HPDE6-E6E7 (cell line): ENCODE results near the gene RAPH1.
"Not testable (repeated sequence)": the region's sequence is repeated elsewhere in the genome, so short reads cannot be mapped to it uniquely, and the experiment has no call there.

ENCODE experiments used
- DNase-seq: peaks from one replicate; pipeline ENCODE4 v3.0.0; 2011; ENCODE audit warnings: missing footprints; ENCODE audit errors: extremely low spot score

The RAPH1 gene

DNA sequence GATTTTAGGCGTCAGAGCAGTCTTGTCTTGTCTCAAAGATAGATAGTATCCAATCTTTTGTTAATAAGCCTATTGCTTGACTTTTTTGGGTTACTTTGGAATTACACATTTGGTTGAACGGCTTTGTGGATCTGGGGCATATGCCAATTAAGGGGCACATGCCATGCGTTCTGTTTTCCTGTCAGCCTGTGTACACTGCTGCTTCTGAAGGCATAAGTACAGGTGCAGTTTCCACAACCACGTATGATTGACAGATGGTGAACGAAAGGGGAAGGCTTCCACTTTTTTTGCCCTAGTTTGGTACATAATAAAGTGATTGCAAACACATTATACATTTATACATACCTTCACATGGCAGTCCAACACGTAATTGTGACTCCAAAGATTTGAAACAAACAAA is 102.3 kb downstream of the RAPH1 start:
- DNase-seq: no peak

DNA sequence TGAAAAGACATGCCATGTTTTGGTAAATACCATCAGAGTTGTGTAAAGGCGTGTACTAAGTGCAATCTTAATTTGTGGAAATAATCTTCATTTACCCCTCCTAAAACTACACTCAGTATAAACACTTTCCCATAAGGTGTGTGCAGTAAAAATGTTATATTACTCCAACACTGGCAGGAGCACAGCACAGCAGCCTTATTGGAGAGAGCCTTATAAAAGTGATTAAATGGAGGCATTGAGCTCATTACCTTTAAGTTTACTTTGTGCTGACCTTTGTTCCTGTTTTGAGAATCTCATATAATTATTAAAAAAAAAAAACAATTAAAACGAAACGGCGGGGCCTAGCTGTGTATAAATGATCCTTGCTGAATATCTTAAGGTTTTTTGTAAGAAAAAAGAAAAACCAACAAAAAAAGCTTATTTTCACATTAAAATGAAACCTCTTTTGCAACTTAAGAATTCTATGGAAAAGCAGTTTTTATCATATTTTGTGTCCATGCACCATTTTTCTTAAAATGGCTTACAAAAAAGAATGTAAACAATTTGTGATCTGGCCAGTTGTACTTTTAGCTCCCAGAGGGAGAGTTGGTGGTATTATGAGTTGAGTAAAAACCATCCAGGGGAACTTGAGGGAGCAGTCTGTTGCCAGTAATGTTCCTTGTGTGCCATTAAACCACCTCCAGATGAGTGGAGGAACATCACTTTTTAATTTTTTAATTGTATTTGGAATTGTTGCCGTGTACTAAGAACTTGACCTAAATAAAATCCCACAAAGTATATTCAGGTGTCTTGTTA is 103.5 kb downstream of the RAPH1 start:
- no peak for DNase-seq

DNA sequence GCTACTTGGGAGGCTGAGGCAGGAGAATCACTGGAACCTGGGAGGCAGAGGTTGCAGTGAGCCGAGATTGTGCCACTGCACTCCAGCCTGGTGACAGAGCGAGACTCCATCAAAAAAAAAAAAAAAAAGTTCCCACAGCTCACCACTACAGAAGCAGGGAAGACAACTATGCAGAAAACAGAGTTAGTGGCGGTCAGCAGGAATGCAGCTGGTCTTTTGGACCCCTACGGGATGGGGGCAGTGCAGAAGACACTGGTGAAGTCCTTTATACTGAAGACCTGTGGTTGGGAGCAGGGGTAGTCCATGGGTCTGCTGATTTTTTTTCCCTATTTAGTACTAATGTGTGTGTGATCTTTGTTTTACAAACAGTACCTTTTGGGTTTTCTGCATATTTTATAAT is 105.5 kb downstream of the RAPH1 start:
- not testable (repeated sequence) for DNase-seq

DNA sequence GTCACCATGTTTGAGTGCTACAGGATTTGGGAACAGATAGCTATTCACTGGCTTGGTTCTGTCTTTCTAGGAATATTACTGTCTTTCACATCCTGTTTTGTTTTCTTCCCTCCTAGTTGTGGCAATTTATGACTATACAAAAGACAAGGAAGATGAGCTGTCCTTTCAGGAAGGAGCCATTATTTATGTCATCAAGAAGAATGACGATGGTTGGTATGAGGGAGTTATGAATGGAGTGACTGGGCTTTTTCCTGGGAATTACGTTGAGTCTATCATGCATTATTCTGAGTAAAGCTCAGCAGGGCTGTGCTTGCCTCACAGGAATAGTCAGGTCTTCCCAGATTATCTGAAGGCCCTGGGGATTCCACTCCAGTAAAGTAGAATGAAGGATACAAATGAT is 108.0 kb downstream of the RAPH1 start:
- DNase-seq: no peak

DNA sequence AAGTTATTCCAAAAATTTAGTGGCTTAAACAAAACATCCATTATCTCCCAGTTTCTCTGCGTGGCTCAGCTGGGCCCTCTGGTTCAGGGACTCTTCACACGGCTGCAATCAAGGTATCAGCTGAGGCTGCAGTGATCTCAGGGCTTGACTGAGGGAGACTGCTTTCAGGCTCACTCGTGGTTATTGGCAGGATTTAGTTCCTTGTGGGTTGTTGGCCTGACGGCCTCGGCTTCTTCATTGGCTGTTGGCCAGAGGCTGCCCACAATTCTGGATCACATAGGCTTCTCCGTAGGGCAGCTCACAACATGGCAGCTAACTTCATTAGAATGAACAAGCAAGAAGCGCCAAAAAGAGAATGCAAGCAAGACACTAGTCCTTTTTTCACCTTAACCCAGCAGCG is 116.8 kb downstream of the RAPH1 start:
- DNase-seq: no peak

DNA sequence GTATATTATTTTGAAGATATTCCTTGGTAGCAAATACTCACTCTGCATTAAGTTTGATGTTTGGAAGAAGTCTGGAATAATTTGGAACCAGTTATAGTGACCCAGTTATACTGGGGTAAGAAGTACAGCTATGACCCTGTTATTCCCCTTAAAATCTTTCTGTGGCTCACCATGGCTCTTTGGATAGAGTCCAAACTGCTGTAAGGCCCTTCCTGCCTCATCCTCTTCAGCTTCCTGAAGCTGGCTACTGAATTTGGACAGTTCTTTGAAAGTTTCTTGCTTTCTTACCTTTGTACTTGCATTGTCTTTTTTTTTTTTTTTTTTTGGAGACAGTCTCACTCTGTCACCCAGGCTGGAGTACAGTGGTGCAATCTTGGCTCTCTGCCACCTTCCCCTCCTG is 121.3 kb downstream of the RAPH1 start:
- no peak for DNase-seq

DNA sequence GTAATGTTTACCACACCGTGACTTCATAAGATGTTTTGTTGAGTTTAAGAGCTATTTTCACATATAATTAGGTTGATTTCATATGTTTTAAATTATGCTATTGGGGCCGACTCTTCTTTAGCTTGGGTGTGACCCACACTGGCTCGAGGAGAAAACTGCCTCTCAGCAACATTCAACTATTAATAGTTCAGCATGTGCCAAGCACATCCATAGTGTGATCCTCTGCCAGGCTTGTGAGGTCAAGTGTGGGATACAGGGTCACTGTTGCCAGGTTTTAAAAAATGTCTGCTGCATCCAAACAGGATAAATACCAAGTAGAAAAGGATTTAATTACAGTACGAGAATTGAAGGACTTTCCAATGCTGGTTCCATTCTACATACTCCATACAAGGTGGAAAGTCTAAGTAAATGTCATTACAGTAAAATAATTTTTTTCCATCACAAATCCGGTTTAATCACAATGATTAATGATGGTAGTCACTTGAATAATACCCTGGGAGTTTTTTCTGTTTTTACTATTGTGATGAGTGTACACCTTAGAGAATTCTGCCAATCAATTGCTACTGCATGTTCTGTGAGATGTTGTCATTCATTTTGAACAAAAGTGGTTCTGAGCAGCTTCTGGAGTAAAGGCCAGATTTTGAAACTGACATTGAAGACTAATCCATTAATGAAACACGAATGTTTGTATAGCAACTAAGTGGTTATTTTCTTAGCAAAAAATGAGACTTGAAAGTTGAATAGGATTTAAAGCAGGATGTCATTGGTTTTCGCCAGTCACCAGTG is 122.4 kb downstream of the RAPH1 start:
- no peak for DNase-seq

DNA sequence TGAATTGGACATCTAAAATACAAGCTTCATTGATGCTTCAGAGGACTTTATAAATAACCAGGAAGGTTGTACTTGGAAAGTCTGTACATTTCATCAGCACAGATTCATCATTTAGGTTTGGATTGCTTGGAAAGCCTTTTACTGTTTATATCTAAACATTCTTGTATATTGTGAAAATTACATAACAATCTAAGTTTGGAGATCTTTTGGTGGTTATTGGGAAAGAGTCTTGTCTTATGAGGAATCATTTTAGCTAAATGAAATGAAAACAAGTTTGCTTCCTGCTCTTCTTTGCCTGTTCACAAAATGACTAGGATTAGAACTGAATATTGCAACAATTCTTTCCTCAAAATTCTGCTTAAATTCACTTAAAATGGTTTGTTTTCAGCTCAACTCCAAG is 127.6 kb downstream of the RAPH1 start:
- no peak for DNase-seq

DNA sequence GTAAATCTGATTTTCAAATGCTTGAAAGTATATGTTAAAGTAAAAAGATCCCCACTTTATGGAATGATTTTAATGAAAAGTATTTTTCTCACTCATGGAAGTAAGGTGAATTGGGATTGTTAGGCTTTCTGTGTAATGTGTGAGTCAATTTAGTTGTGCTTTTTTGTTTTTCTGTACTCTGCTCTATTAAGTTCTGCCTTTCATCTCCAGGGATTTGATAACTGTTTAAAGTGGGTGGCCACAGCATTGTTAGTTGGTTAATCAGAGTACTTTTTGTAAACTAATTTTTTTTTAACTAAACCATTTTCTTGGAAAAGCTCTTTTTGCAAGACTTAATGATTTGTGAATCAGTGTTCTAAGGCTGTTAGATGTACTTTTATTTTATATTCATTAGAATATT is 130.1 kb downstream of the RAPH1 start:
- no peak for DNase-seq

DNA sequence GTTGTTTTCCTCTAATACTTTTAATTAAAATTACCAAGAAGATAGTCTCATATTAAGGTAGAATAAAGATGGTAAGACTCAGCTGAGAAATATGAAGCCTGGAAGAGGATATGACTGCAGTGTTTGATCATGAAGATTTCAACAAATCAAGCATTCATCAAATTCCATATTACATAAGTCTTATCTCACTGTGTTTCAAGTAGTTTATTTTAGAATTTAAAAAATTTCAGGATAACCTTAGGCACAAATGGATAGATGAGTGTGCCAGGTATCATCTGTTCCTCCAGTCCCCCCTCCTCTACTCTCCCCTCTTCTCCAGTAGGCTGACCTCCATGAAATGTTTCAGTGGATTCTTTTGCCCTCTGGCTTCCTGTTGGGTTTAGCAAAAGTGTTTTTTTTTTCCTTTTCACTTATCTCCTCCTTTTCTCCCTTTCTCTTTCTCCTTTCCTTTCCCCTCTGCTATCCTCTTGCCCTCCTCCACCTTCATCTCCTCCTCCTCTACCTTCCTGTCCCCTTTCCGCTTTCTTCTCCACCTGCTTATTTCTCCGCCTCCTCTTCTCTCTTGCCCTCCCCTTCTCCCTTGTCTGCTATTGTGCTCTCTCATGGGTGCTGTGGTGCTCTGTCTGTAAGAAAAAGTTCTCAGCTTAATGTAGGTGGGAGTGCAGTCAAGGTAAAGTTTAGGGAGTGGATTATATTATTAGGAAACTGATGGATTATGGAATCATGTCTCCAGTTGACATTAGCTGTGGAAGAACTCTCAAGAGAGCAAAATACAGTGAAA is 134.1 kb downstream of the RAPH1 start:
- DNase-seq: no peak

DNA sequence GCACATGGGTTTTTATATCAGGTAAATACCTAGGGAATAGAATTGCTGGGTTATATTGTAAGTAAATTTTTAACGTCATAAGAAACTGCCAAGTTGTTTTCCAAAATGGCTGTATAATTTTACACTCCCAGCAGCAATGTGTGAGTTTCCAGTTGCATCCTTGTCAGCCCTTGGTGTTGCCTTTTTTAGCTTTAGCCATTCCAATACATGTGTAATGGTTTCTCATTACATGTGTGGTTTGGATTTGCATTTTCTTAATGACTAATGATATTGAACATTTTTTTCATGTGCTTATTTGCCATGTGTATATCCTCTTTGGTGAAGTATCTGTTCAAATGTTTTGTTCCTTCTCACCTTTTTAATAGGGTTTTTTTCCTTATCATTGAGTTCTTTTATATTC is 136.1 kb downstream of the RAPH1 start:
- no peak for DNase-seq

DNA sequence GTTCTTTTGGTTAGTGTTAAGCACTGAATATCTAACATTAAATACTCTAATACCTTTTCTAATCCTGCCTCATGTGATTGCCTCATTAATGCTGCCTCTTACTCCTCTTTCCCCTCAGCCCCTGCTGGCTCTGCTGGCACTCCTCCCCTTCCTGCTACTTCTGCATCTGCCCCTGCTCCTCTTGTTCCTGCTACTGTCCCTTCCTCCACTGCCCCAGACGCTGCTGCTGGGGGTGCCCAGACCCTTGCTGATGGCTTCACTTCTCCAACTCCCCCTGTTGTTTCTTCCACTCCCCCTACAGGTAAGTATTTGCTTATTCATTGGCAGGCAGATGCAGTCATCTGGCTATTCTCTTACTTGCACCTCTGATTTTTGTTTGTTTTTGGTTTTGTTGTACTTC is 138.4 kb downstream of the RAPH1 start:
- no peak for DNase-seq

DNA sequence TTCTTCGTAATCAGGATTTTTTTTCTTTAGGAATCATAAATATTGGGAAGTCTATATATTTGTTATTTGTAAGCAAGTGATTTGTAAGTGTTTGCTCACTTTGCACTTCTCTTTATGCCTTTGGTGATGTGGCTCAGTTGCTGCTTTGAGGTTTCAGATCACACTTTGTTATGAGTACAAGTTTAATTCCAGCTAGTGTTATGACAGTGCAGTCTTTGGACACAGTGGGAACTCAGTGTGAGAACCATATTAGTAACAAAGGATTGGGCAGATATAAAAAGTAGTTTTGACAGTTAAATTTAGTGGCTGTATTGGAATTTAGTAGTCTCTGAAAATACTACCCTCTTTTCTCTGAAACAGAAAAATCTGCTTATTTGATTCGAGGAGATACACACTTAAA is 139.2 kb downstream of the RAPH1 start:
- no peak for DNase-seq

DNA sequence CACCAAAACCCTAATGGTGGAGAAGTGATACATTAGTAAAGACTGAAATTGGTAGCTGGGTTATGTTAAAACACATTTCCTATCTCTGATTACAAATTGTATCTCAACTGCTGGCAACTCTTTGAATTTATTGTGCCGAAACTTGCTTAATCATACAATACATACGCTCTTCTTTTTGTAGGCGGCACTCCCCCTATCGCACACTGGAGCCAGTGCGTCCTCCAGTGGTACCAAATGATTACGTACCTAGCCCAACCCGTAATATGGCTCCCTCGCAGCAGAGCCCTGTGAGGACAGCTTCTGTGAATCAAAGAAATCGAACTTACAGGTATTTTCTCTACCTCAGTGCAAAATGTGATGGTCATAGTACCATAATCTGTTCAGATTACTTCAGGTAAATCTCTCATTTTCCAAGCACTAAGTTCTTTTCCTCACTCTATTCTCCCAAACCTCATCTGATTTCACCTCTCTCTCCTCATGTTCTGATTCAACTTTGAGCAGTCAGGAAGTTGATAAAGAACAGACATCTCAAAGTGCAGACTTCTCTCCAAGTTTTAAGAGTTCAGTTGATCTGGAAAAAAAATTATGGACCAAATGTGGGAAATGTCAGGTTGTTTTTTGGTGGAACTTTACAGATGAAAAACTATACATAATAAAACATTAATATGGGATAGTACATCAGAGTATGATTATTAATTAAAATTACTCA is 140.4 kb downstream of the RAPH1 start:
- DNase-seq: no peak

DNA sequence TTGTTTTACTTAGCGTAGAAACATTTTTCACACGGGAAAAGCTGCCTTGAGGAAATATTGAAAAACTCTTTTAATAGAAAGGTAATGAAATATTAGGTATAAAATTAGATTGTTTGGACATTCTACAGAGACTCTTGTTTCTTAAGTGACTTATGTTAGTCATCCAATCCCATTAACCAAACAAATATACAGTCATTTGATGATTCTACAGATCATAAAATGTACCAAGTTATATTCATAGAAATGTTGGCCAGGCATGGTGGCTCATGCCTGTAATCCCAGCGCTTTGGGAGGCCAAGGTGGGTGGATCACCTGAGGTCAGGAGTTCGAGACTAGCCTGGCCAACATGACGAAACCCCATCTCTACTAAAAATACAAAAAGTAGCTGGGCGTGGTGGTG is 146.9 kb downstream of the RAPH1 start:
- not testable (repeated sequence) for DNase-seq

DNA sequence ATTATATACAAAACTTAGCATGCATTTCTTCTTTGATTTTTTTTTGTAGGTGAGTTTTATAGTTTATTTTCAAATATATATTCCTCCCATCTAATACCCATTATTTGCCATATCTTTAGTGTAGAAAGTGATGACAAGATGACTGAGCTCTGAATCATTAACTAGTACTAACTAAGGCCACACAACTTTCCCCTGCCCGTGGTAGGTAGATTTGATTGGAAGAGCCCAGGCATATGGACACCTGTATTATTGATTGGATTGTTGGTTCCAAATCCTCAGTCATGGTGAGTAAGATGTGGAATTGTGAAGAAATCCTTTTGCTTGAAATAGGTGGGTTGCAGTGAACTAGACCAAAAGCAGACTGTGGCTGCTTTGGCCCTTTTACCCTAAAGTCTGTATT is 152.1 kb downstream of the RAPH1 start:
- no peak for DNase-seq

DNA sequence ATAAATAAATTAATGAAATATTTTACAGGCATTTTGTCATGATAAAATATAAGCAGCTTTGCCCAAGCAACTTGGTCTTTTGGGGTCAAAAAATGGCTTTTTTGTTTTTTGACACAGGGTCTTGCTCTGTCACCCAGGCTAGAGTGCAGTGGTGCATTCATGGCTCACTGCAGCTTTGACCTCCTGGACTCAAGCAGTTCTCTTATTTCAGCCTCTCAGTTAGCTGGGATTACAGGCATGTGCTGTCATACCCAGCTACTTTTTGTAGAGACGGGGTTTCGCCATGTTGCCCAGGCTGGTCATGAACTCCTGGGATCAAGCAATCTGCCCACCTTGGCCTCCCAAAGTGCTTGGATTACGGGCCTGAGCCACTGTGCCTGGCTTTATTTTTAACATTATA is 155.9 kb downstream of the RAPH1 start:
- DNase-seq: no peak

DNA sequence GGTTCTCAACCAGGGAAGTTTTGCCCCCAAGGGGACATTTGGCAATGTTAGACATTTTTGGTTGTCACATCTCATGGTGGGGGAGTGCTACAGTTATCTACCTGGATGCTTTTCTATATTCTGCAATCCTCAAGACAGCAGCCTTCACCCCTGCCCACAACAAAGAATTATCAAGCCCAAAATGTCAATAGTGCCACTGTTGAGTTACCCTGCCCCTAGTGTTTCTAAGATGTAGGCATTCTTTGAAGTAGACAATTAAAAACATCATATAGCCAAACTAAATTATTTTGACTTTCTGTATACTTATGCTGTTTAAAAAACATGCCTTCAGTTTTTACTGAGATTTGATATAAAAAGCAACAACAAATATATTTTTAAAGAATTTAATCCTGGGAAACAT is 158.9 kb downstream of the RAPH1 start:
- DNase-seq: no peak

DNA sequence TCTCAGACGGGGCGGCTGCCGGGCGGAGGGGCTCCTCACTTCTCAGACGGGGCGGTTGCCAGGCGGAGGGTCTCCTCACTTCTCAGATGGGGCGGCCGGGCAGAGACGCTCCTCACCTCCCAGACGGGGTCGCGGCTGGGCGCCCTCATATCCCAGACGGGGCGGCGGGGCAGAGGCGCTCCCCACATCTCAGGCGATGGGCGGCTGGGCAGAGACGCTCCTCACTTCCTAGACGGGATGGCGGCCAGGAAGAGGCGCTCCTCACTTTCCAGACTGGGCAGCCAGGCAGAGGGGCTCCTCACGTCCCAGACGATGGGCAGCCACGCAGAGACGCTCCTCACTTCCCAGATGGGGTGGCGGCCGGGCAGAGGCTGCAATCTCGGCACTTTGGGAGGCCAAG is 162.4 kb downstream of the RAPH1 start:
- DNase-seq: not testable (repeated sequence)

DNA sequence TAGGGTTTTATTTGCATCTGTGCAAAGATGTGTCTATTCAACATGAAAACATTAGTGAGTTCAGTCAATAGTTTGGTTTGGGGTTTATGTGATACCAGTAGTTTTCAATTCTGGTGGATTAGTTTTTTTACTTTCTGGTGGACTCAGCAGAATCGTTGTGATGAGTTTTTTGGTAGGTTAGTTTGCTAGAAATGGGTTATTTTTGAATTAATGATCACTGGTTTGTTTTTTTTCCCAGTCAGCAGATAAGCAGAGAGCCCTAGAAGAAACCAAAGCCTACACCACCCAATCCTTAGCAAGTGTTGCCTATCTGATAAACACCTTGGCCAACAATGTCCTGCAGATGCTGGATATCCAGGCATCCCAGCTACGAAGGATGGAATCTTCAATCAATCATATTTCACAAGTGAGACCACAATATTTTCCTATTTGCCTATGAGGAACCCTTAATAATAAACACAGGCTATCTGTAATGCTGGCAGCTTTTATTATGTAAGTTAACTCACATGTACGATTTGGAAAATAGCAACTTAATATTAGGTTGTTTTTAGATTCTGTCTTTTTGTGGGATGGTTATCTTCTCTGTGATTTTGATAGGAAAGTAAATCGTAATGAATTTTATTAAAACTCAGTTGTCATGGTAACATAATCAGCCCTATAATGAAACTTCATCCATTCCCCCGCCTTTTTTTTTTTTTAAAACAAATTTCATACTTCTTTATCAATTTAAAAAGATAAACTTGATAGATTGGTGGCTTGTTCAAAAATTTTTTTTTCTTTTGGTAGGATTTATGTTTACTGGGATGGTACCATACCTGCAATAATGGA is 168.2 kb downstream of the RAPH1 start:
- no peak for DNase-seq

DNA sequence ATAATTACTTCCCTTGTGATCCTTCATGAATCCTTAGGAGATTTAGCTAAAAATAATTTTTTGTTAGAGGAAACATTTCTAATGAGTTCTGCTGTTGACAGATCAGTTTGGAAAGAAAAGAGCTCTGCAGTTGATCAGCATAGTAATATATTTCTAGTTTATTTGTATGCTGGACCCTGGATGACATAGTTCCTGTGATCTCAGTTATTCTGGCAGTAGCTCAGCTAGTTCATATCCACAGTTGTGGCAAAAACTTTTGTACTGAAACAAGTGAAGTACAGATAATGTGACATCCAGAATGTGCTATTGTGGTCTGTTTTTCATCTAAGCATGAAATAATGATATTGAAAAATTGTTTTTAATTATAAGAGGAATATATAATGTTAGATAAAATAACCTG is 173.2 kb downstream of the RAPH1 start:
- DNase-seq: no peak
